HEK293 (cell line): ENCODE data around the gene SEC16A.

Source experiments
- CTCF ChIA-PET: fragments of 350-600 bp; formaldehyde crosslinking; extraction: SDS; loops from one replicate; lab custom pipeline; 2021; ENCODE audit warnings: antibody characterized with exemption; lab: Yijun Ruan, JAX
- POLR2A ChIA-PET: fragments of 300-600 bp; formaldehyde crosslinking; extraction: SDS; loops from one replicate; lab custom pipeline; 2020; ENCODE audit warnings: antibody characterized with exemption, inconsistent platforms; lab: Yijun Ruan, JAX
- H3K27ac ChIP-seq: fragments of 200-500 bp; sonication (Bioruptor generic); 2 replicates; pipeline ENCODE4 v1.5.1; 2014; ENCODE audit warnings: low read depth, low read length, control low read depth, inconsistent platforms; ENCODE audit errors: extremely low read depth
- H3K36me3 ChIP-seq, 2 experiments: fragments of 200-500 bp in 1 of 2; sonication (Bioruptor generic) in 1 of 2; 1 replicate in 1 of 2; 2 replicates in 1 of 2; pipeline ENCODE4 v1.5.1; 2014 to 2017; ENCODE audit warnings: inconsistent platforms in 2 of 2, low read length in 2 of 2; ENCODE audit not compliant: control insufficient read depth in 2 of 2, insufficient read depth in 1 of 2
- H3K4me1 ChIP-seq: fragments of 200-500 bp; sonication (Bioruptor generic); 2 replicates; pipeline ENCODE4 v1.5.1; 2014; ENCODE audit warnings: mild to moderate bottlenecking, low read length, inconsistent platforms; ENCODE audit not compliant: control insufficient read depth, insufficient read depth
- H3K4me3 ChIP-seq: 2 replicates; pipeline ENCODE4 v1.5.1; 2011; ENCODE audit warnings: low read depth, mild to moderate bottlenecking, control low read depth, low read length, moderate library complexity
- H3K9me3 ChIP-seq: fragments of 200-500 bp; sonication (Bioruptor generic); 2 replicates; pipeline ENCODE4 v1.5.1; 2014; ENCODE audit warnings: low read depth, low read length, inconsistent platforms; ENCODE audit not compliant: control insufficient read depth, insufficient read depth
- BCL11A ChIP-seq: fragments of 450-650 bp; formaldehyde crosslinking; IDR thresholded peaks from 2 replicates; pipeline ENCODE4 v1.5.1; 2016; ENCODE audit warnings: low read depth, missing biosample characterization, missing genetic modification characterization
- GLIS2 ChIP-seq: fragments of 450-650 bp; formaldehyde crosslinking; IDR thresholded peaks from 2 replicates; pipeline ENCODE4 v1.5.1; 2016; ENCODE audit warnings: missing biosample characterization, missing genetic modification characterization
- HIC1 ChIP-seq: fragments of 450-650 bp; formaldehyde crosslinking; IDR thresholded peaks from 2 replicates; pipeline ENCODE4 v1.5.1; 2016; ENCODE audit warnings: missing biosample characterization, missing genetic modification characterization
- PRDM4 ChIP-seq: fragments of 450-650 bp; formaldehyde crosslinking; IDR thresholded peaks from 2 replicates; pipeline ENCODE4 v1.5.1; 2017; ENCODE audit warnings: missing biosample characterization, missing genetic modification characterization
- ZNF311 ChIP-seq: fragments of 450-650 bp; formaldehyde crosslinking; IDR thresholded peaks from 2 replicates; pipeline ENCODE4 v1.5.1; 2017; ENCODE audit warnings: missing biosample characterization, missing genetic modification characterization, borderline replicate concordance
- ZNF510 ChIP-seq: fragments of 450-650 bp; formaldehyde crosslinking; IDR thresholded peaks from 2 replicates; pipeline ENCODE4 v1.5.1; 2018; ENCODE audit warnings: mild to moderate bottlenecking, missing genetic modification characterization, missing biosample characterization; ENCODE audit not compliant: insufficient replicate concordance
- ZNF600 ChIP-seq: fragments of 450-650 bp; formaldehyde crosslinking; IDR thresholded peaks from 2 replicates; pipeline ENCODE4 v1.5.1; 2016; ENCODE audit warnings: missing biosample characterization, missing genetic modification characterization
- ZNF707 ChIP-seq: fragments of 450-650 bp; formaldehyde crosslinking; IDR thresholded peaks from 2 replicates; pipeline ENCODE4 v1.5.1; 2016; ENCODE audit warnings: missing biosample characterization, missing genetic modification characterization
- ZNF837 ChIP-seq: fragments of 450-650 bp; formaldehyde crosslinking; IDR thresholded peaks from 2 replicates; pipeline ENCODE4 v1.5.1; 2016; ENCODE audit warnings: missing biosample characterization, missing genetic modification characterization

Gene SEC16A

DNA sequence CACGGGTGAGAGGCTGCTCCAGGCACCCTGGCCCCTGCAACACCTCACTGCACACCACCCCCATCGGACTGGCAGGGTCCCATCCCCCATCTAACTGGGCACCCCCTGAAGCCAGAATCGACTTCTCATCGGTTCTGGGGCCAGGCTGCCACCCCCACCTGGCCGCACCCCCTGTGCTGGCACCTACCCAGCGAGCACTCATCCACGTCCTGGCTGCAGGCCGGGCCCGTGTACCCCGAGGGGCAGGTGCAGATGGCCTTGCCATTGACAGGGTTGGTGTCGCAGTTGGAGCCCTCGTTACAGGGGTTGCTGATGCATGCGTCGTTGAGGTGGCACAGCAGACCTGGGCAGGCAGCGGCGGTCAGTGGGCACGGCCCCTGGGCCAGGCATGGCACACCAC, 35.1 kb upstream of the SEC16A start:
- peaks cover 0 to 50% of the 10 kb centered on the region in 2 experiments; a peak in 1 of 3 replicates for H3K36me3 ChIP-seq
- CTCF ChIA-PET = no interaction called here
- no peak overlapping the region for H3K27ac ChIP-seq
- POLR2A ChIA-PET = no interaction called here
- no peak overlapping the region for H3K4me3 ChIP-seq
- H3K9me3 ChIP-seq = no peaks in the 10 kb centered on the region
- TF ChIP-seq ZNF707 (tag by site-specific recombination) = no peak
- TF ChIP-seq HIC1 = peak; percentile 72; the same call in 1 of the 2 replicates
- TF ChIP-seq, all 188 proteins: peak for 1
- H3K4me1 ChIP-seq = no peaks in the 10 kb centered on the region

- no peaks in the 10 kb centered on the region for H3K9me3 ChIP-seq
- H3K4me1 ChIP-seq = no peaks in the 10 kb centered on the region
- H3K4me3 ChIP-seq = no peak overlapping the region
- peaks cover 0 to 50% of the 10 kb centered on the region in 2 experiments; a peak in 1 of 3 replicates for H3K36me3 ChIP-seq
- H3K27ac ChIP-seq = no peak overlapping the region
- ChIA-PET POLR2A (no interaction called here), CTCF (no interaction called here)
- TF ChIP-seq ZNF510 (tag by site-specific recombination) = no peak
- peak; percentile 31; the same call in 1 of the 2 replicates for TF ChIP-seq GLIS2 (tag by site-specific recombination)
- no peak for TF ChIP-seq PRDM4
- 0 out of 2 replicates have a peak, but pooled peaks have one; percentile 9 for TF ChIP-seq HIC1
- TF ChIP-seq, all 188 proteins: peak for 2
Measured at GRCh38 chr9:136517012-136517743, 34.3 kb upstream of the SEC16A start.

- H3K4me3 ChIP-seq = no peak overlapping the region
- peaks cover 0 to 59% of the 10 kb centered on the region in 2 experiments; a peak in 1 of 3 replicates for H3K36me3 ChIP-seq
- no peaks in the 10 kb centered on the region for H3K9me3 ChIP-seq
- H3K4me1 ChIP-seq = no peaks in the 10 kb centered on the region
- H3K27ac ChIP-seq = no peak overlapping the region
- ChIA-PET CTCF (no interaction called here), POLR2A (no interaction called here)
- TF ChIP-seq ZNF600 (tag by site-specific recombination) = peak; percentile 79
- no peak for TF ChIP-seq ZNF311 (tag by site-specific recombination)
- no peak for TF ChIP-seq BCL11A (tag by site-specific recombination)
- 0 out of 2 replicates have a peak, but pooled peaks have one; percentile 38 for TF ChIP-seq HIC1
- no peak for TF ChIP-seq ZNF837
Measured at GRCh38 chr9:136516191-136516654, 33.4 kb upstream of the SEC16A start.
